Left ventricle myocardium inferior (tissue), 1 donor: ENCODE results near the gene EDNRB. TPM values are rescaled to one million over a fixed set of nuclear protein-coding genes. Genes with fewer than 3 reads are reported as not detected.

ENCODE experiments used
- DNase-seq: peaks from one replicate; pipeline ENCODE4 v3.0.0-alpha.2; 2020
- H3K27ac ChIP-seq: fragments of 200-600 bp; replicated peaks from 2 replicates; pipeline ENCODE4 v1.8.0; 2021
- H3K27me3 ChIP-seq: fragments of 200-600 bp; 2 replicates; pipeline ENCODE4 v1.8.0; 2021; ENCODE audit warnings: low read depth
- H3K36me3 ChIP-seq: fragments of 200-600 bp; 2 replicates; pipeline ENCODE4 v1.8.0; 2021
- H3K4me1 ChIP-seq: fragments of 200-600 bp; 2 replicates; pipeline ENCODE4 v1.8.0; 2021
- H3K4me3 ChIP-seq: fragments of 200-600 bp; 2 replicates; pipeline ENCODE4 v1.8.0; 2021; ENCODE audit warnings: mild to moderate bottlenecking, moderate library complexity
- H3K9me3 ChIP-seq: fragments of 200-600 bp; replicated peaks from 2 replicates; pipeline ENCODE4 v1.8.0; 2021
- intact Hi-C: fragments of 100-400 bp; cut with micrococcal nuclease; formaldehyde crosslinking; loops from one replicate; pipeline ENCODE4 v1.11.0; 2022
- total RNA-seq: library from RNA; stranded (reverse); fragmentation: NEBNext Ultra II Directional; extraction: Animal tissue kit (Norgen Biotek cat#: 25700); gene quantifications from one replicate; pipeline ENCODE4 v1.2.1, GENCODE V29; 2021
- TF ChIP-seq, protein P1 (sequence below): fragments of 200-600 bp; IDR thresholded peaks from 2 replicates; pipeline ENCODE4 v1.8.0; 2021; ENCODE audit warnings: antibody characterized with exemption, mild to moderate bottlenecking, borderline replicate concordance
- donor health status: DM: no; HTN: yes; CAD: no; lungs with severe emphysema.

Gene EDNRB
- total RNA-seq, 1 donor from 2014 or later = 25.6 TPM

DNA sequence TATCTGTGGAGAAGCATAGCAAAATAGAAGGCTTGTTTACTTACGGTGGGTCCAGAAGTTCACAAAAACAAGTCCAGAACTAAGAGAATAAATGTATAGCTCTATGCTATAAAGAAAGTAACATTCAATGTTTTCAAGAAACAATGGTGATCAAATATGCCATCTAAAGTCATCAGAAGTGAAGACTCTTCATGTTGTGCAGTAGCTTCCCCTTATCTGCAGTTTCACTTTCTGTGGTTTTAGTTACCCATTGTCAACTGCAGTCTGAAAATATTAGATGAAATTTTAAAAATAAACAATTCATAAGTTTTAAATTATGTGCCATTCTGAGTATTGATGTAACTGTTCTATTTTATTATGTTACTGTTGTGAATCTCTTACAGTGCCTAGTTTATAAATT is 72.5 kb downstream of the EDNRB start:
- no peaks in the 10 kb centered on the region for H3K4me1 ChIP-seq
- H3K27ac ChIP-seq = no peak overlapping the region
- TF ChIP-seq, protein P1, sequence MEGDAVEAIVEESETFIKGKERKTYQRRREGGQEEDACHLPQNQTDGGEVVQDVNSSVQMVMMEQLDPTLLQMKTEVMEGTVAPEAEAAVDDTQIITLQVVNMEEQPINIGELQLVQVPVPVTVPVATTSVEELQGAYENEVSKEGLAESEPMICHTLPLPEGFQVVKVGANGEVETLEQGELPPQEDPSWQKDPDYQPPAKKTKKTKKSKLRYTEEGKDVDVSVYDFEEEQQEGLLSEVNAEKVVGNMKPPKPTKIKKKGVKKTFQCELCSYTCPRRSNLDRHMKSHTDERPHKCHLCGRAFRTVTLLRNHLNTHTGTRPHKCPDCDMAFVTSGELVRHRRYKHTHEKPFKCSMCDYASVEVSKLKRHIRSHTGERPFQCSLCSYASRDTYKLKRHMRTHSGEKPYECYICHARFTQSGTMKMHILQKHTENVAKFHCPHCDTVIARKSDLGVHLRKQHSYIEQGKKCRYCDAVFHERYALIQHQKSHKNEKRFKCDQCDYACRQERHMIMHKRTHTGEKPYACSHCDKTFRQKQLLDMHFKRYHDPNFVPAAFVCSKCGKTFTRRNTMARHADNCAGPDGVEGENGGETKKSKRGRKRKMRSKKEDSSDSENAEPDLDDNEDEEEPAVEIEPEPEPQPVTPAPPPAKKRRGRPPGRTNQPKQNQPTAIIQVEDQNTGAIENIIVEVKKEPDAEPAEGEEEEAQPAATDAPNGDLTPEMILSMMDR = no peak
- peaks cover 16% of the 10 kb centered on the region for H3K9me3 ChIP-seq
- DNase-seq = no peak
- no peaks in the 10 kb centered on the region for H3K36me3 ChIP-seq
- no peaks in the 10 kb centered on the region for H3K27me3 ChIP-seq
- intact Hi-C loops = no loop called here
- no peak overlapping the region for H3K4me3 ChIP-seq

Other genes starting within 250 kb of the EDNRB start
- gene SLAIN1, start 221.1 kb downstream of the EDNRB start, total RNA-seq = 8.0 TPM